Testis (tissue), 2 donors: ENCODE results near the gene SOX18.

Experiments
- POLR2A ChIP-seq: fragments of 450-650 bp; IDR thresholded peaks from one replicate; pipeline ENCODE4 v1.6.1; 2017; ENCODE audit warnings: antibody characterized with exemption, mild to moderate bottlenecking, moderate library complexity
- TF ChIP-seq, protein P1 (sequence below), 3 experiments: fragments of 450-650 bp in 2 of 3; fragments of 200-600 bp in 1 of 3; sonication (generic) in 1 of 3; IDR thresholded peaks; one replicate each; pipeline ENCODE4 v1.5.1; 2016 to 2019; ENCODE audit warnings: antibody characterized with exemption in 3 of 3, mild to moderate bottlenecking in 2 of 3, moderate library complexity in 1 of 3

- TF ChIP-seq, protein P1, sequence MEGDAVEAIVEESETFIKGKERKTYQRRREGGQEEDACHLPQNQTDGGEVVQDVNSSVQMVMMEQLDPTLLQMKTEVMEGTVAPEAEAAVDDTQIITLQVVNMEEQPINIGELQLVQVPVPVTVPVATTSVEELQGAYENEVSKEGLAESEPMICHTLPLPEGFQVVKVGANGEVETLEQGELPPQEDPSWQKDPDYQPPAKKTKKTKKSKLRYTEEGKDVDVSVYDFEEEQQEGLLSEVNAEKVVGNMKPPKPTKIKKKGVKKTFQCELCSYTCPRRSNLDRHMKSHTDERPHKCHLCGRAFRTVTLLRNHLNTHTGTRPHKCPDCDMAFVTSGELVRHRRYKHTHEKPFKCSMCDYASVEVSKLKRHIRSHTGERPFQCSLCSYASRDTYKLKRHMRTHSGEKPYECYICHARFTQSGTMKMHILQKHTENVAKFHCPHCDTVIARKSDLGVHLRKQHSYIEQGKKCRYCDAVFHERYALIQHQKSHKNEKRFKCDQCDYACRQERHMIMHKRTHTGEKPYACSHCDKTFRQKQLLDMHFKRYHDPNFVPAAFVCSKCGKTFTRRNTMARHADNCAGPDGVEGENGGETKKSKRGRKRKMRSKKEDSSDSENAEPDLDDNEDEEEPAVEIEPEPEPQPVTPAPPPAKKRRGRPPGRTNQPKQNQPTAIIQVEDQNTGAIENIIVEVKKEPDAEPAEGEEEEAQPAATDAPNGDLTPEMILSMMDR (IDR thresholded peaks at IDR 0.05), result no peak
- TF ChIP-seq POLR2A, result no peak
Measured at GRCh38 chr20:64043768-64044167, 5.7 kb downstream of the SOX18 start.
